HepG2 (cell line): ENCODE results near the gene PRSS53. TPM values are rescaled to one million over a fixed set of nuclear protein-coding genes. Genes with fewer than 3 reads are reported as not detected.

Experiments
- ADNP ChIP-seq: sonication (generic); formaldehyde crosslinking; IDR thresholded peaks from 2 replicates; pipeline ENCODE4 v1.4.0; 2020; ENCODE audit warnings: missing genetic modification reagents
- AHR ChIP-seq: IDR thresholded peaks from 2 replicates; pipeline ENCODE4 v1.6.1; 2018; ENCODE audit warnings: missing genetic modification reagents, missing compliant biosample characterization
- CBFB ChIP-seq: sonication (generic); formaldehyde crosslinking; IDR thresholded peaks from 2 replicates; pipeline ENCODE4 v1.4.0; 2020; ENCODE audit warnings: missing genetic modification reagents
- CEBPZ ChIP-seq: IDR thresholded peaks from 2 replicates; pipeline ENCODE4 v1.6.1; 2012; ENCODE audit warnings: low read length, improper control_type of control experiment
- CENPX ChIP-seq: sonication (generic); formaldehyde crosslinking; IDR thresholded peaks from 2 replicates; pipeline ENCODE4 v1.9.0; 2021; ENCODE audit warnings: mild to moderate bottlenecking, missing genetic modification reagents, moderate library complexity
- GATA4 ChIP-seq: sonication (generic); IDR thresholded peaks from 2 replicates; pipeline ENCODE4 v1.6.1; 2016; ENCODE audit warnings: antibody characterized with exemption, low read depth, borderline replicate concordance
- JUND ChIP-seq: sonication (generic); formaldehyde crosslinking; IDR thresholded peaks from 2 replicates; pipeline ENCODE4 v1.8.0; 2022; ENCODE audit warnings: mild to moderate bottlenecking, missing genetic modification reagents
- MIER2 ChIP-seq: IDR thresholded peaks from 2 replicates; pipeline ENCODE4 v1.6.1; 2016; ENCODE audit warnings: missing biosample characterization, missing genetic modification reagents
- PAF1 ChIP-seq: IDR thresholded peaks from 2 replicates; pipeline ENCODE4 v1.6.1; 2016; ENCODE audit warnings: missing genetic modification reagents, missing compliant biosample characterization
- PHF21A ChIP-seq: sonication (generic); formaldehyde crosslinking; IDR thresholded peaks from 2 replicates; pipeline ENCODE4 v1.5.0; 2020; ENCODE audit warnings: mild to moderate bottlenecking, missing genetic modification reagents
- PLSCR1 ChIP-seq: sonication (generic); formaldehyde crosslinking; IDR thresholded peaks from 2 replicates; pipeline ENCODE4 v1.5.0; 2020; ENCODE audit warnings: missing genetic modification reagents, mild to moderate bottlenecking, borderline replicate concordance
- REXO4 ChIP-seq: sonication (generic); formaldehyde crosslinking; IDR thresholded peaks from 2 replicates; pipeline ENCODE4 v1.8.0; 2022; ENCODE audit warnings: missing genetic modification reagents, mild to moderate bottlenecking, borderline replicate concordance
- RFXANK ChIP-seq: IDR thresholded peaks from 2 replicates; pipeline ENCODE4 v1.6.1; 2016
- SAFB2 ChIP-seq: sonication (generic); formaldehyde crosslinking; IDR thresholded peaks from 2 replicates; pipeline ENCODE4 v1.5.1; 2020; ENCODE audit warnings: missing genetic modification reagents, low read depth, mild to moderate bottlenecking, borderline replicate concordance
- SNAPC5 ChIP-seq: sonication (generic); formaldehyde crosslinking; IDR thresholded peaks from 2 replicates; pipeline ENCODE4 v1.8.1; 2023; ENCODE audit warnings: mild to moderate bottlenecking, missing genetic modification reagents, borderline replicate concordance
- SOX13 ChIP-seq, 3 experiments: fragments of 450-650 bp in 1 of 3; sonication (generic) in 1 of 3; formaldehyde crosslinking in 1 of 3; IDR thresholded peaks in 2 of 3; conservative IDR thresholded peaks in 1 of 3; 2 replicates each; pipeline versions ENCODE4 v1.5.0 to v1.6.1; 2016 to 2020; ENCODE audit warnings: antibody characterized with exemption in 1 of 3, mild to moderate bottlenecking in 1 of 3, missing compliant biosample characterization in 1 of 3, missing genetic modification reagents in 1 of 3, moderate library complexity in 1 of 3
- THRA ChIP-seq: sonication (generic); formaldehyde crosslinking; IDR thresholded peaks from 2 replicates; pipeline ENCODE4 v1.4.0; 2020; ENCODE audit warnings: missing genetic modification reagents, borderline replicate concordance
- TSC22D2 ChIP-seq: sonication (generic); formaldehyde crosslinking; IDR thresholded peaks from 2 replicates; pipeline ENCODE4 v1.5.1; 2020; ENCODE audit warnings: missing genetic modification reagents, mild to moderate bottlenecking, borderline replicate concordance
- ZNF205 ChIP-seq: IDR thresholded peaks from 2 replicates; pipeline ENCODE4 v1.6.1; 2018; ENCODE audit warnings: missing biosample characterization, missing genetic modification reagents
- ZNF543 ChIP-seq: sonication (generic); formaldehyde crosslinking; IDR thresholded peaks from 2 replicates; pipeline ENCODE4 v1.4.0; 2020; ENCODE audit warnings: mild to moderate bottlenecking, missing genetic modification reagents
- ZNF562 ChIP-seq: sonication (generic); formaldehyde crosslinking; IDR thresholded peaks from 2 replicates; pipeline ENCODE4 v1.8.0; 2022; ENCODE audit warnings: missing genetic modification reagents, borderline replicate concordance
- ZNF720 ChIP-seq: sonication (generic); formaldehyde crosslinking; IDR thresholded peaks from 2 replicates; pipeline ENCODE4 v1.4.0; 2020; ENCODE audit warnings: missing genetic modification reagents
- ZNF790 ChIP-seq: sonication (generic); formaldehyde crosslinking; IDR thresholded peaks from 2 replicates; pipeline ENCODE4 v1.8.0; 2022; ENCODE audit warnings: missing genetic modification reagents, mild to moderate bottlenecking, borderline replicate concordance
- ZSCAN5A ChIP-seq: sonication (generic); formaldehyde crosslinking; IDR thresholded peaks from 2 replicates; pipeline ENCODE4 v1.8.0; 2022; ENCODE audit warnings: mild to moderate bottlenecking, missing genetic modification reagents, borderline replicate concordance
- polyA plus RNA-seq, 8 experiments: library from polyadenylated mRNA; depleted of rRNA in 3 of 8; stranded (reverse) in 7 of 8; unstranded in 1 of 8; fragments of >200 nt; fragmentation: Illumina TruSeq in 4 of 8; extraction: Trizol in 4 of 8; gene quantifications; 2 replicates each; pipeline versions ENCODE4 v1.2.1 to v1.2.3, GENCODE V29; 2011 to 2016; ENCODE audit warnings: low read depth in 4 of 8, missing spikeins in 1 of 8, mixed read lengths in 1 of 8; ENCODE audit not compliant: insufficient read depth in 1 of 8
- total RNA-seq, 5 experiments: library from RNA; depleted of rRNA; stranded (reverse); fragments of >200 nt; fragmentation: Illumina TruSeq; extraction: Trizol; gene quantifications; 2 replicates each; pipeline ENCODE4 v1.2.3, GENCODE V29; 2016; ENCODE audit warnings: low read depth in 1 of 5

Gene PRSS53
- total and polyA plus RNA-seq, 2 of the 13 experiments (the other 11 are each of a cell fraction or from before 2014, with no cell fraction given), result 2.2 to 7.4 TPM

GRCh38 chr16:31072540-31073141, 16.1 kb downstream of the PRSS53 start (continued):
- no peak; the same call in 1 of the 2 replicates for TF ChIP-seq THRA (CRISPR knock-in tag)
- no peak for TF ChIP-seq SOX13 (IDR thresholded peaks at IDR 0.05)
- no peak for TF ChIP-seq SOX13 (CRISPR knock-in tag; conservative IDR thresholded peaks at IDR 0.05 in 1 of 2, IDR thresholded peaks at IDR 0.05 in 1 of 2)
- peak; percentile 26 for TF ChIP-seq PHF21A
- no peak for TF ChIP-seq ZNF562 (CRISPR knock-in tag)
- no peak for TF ChIP-seq ZSCAN5A (CRISPR knock-in tag)
- TF ChIP-seq PAF1 (CRISPR knock-in tag), result no peak
- TF ChIP-seq ZNF790 (CRISPR knock-in tag), result no peak
- no peak for TF ChIP-seq REXO4 (CRISPR knock-in tag)
- no peak for TF ChIP-seq RFXANK (CRISPR knock-in tag)
- TF ChIP-seq SNAPC5 (CRISPR knock-in tag), result no peak
- no peak for TF ChIP-seq MIER2 (CRISPR knock-in tag)
- TF ChIP-seq ZNF720 (CRISPR knock-in tag), result no peak
- TF ChIP-seq CENPX (CRISPR knock-in tag), result 0 out of 2 replicates have a peak, but pooled peaks have one; percentile 29
- no peak for TF ChIP-seq AHR (CRISPR knock-in tag)
- peak; percentile 100 for TF ChIP-seq ZNF205 (CRISPR knock-in tag)
- TF ChIP-seq SAFB2 (CRISPR knock-in tag), result no peak; the same call in 1 of the 2 replicates
- TF ChIP-seq TSC22D2 (CRISPR knock-in tag), result 0 out of 2 replicates have a peak, but pooled peaks have one; percentile 18
- no peak for TF ChIP-seq ADNP (CRISPR knock-in tag)
- no peak for TF ChIP-seq CEBPZ
- TF ChIP-seq GATA4, result no peak
- TF ChIP-seq ZNF543 (CRISPR knock-in tag), result no peak
- 0 out of 2 replicates have a peak, but pooled peaks have one; percentile 58 for TF ChIP-seq PLSCR1
- no peak for TF ChIP-seq JUND (CRISPR knock-in tag)
- no peak for TF ChIP-seq CBFB
